T-cell (primary cell): ENCODE results near the gene LAPTM4A. TPM values are rescaled to one million over a fixed set of nuclear protein-coding genes. Genes with fewer than 3 reads are reported as not detected.
A peak's percentile ranks its signal among the peaks of the same experiment; 100 is the strongest.

Experiments
- ATAC-seq, 4 experiments: fragments of 200-7000 bp in 3 of 4; fragments of 150-1000 bp in 1 of 4; cut with Tn5 transposase; replicated peaks in 1 of 4; 1 replicate in 3 of 4; 2 replicates in 1 of 4; pipeline ENCODE4 v1.10.0; 2021; ENCODE audit warnings: moderate library complexity in 3 of 4, mild to moderate bottlenecking in 2 of 4, moderate number of reproducible peaks in 1 of 4
- CTCF ChIA-PET, 2 donors: fragments of 300-600 bp; sonication (Branson Sonifier 250); formaldehyde crosslinking; loops; one replicate each; lab custom pipeline; 2022; ENCODE audit warnings: antibody characterized with exemption in 2 of 2; lab: Charles Lee
- POLR2A ChIA-PET, 2 donors: fragments of 300-600 bp; sonication (Branson Sonifier 250); formaldehyde crosslinking; loops; one replicate each; lab custom pipeline; 2022; ENCODE audit warnings: antibody characterized with exemption in 2 of 2; lab: Charles Lee
- DNase-seq, 35 experiments: peaks; one replicate each; pipeline versions ENCODE4 v3.0.0 to v3.0.0-alpha.2; 2013 to 2023
- H3K27ac ChIP-seq: one replicate; pipeline ENCODE4 v1.5.1; 2013; ENCODE audit warnings: low read length
- H3K27me3 ChIP-seq, 2 experiments: replicated peaks in 1 of 2; 1 replicate in 1 of 2; 2 replicates in 1 of 2; pipeline versions ENCODE4 v1.6.1 to v1.7.0; 2013; ENCODE audit warnings: low read length in 1 of 2, mixed read lengths in 1 of 2; ENCODE audit not compliant: control insufficient read depth in 2 of 2, insufficient read depth in 2 of 2; ENCODE audit errors: extremely low read depth in 1 of 2
- H3K36me3 ChIP-seq, 2 donors: 1 replicate in 1 of 2; 2 replicates in 1 of 2; pipeline versions ENCODE4 v1.6.1 to v1.7.0; 2013; ENCODE audit warnings: low read length in 1 of 2; ENCODE audit not compliant: control insufficient read depth in 2 of 2, insufficient read depth in 1 of 2; ENCODE audit errors: extremely low read depth in 1 of 2
- H3K4me1 ChIP-seq, 2 experiments: 1 replicate in 1 of 2; 2 replicates in 1 of 2; pipeline versions ENCODE4 v1.6.1 to v1.7.0; 2013; ENCODE audit warnings: low read length in 2 of 2, mixed read lengths in 1 of 2; ENCODE audit not compliant: insufficient read depth in 2 of 2, control insufficient read depth in 1 of 2; ENCODE audit errors: extremely low read depth in 1 of 2
- H3K4me3 ChIP-seq, 2 donors: 1 replicate in 1 of 2; 2 replicates in 1 of 2; pipeline versions ENCODE4 v1.5.1 to v1.7.0; 2013; ENCODE audit warnings: mild to moderate bottlenecking in 2 of 2, low read length in 1 of 2, moderate library complexity in 1 of 2; ENCODE audit not compliant: control insufficient read depth in 1 of 2; ENCODE audit errors: extremely low read depth in 1 of 2
- H3K9me3 ChIP-seq: 2 replicates; pipeline ENCODE4 v1.7.0; 2013
- H3K27ac Mint-ChIP-seq, 2 donors: one replicate each; pipeline ENCODE4 v1.8.0; 2020 to 2021; ENCODE audit warnings: mild to moderate bottlenecking in 2 of 2, mixed read lengths in 2 of 2
- H3K27me3 Mint-ChIP-seq, 2 donors: one replicate each; pipeline ENCODE4 v1.8.0; 2021 to 2022; ENCODE audit warnings: mixed read lengths in 2 of 2
- H3K36me3 Mint-ChIP-seq: one replicate; pipeline ENCODE4 v1.8.0; 2021; ENCODE audit warnings: mixed read lengths
- H3K4me1 Mint-ChIP-seq, 3 donors: one replicate each; pipeline ENCODE4 v1.8.0; 2020 to 2022; ENCODE audit warnings: mixed read lengths in 3 of 3, mild to moderate bottlenecking in 1 of 3
- H3K4me3 Mint-ChIP-seq, 3 donors: one replicate each; pipeline ENCODE4 v1.8.0; 2020 to 2022; ENCODE audit warnings: mild to moderate bottlenecking in 3 of 3, mixed read lengths in 3 of 3, moderate library complexity in 3 of 3
- H3K9me3 Mint-ChIP-seq, 3 donors: one replicate each; pipeline ENCODE4 v1.8.0; 2020 to 2022; ENCODE audit warnings: mixed read lengths in 3 of 3
- WGBS: methylation state at CpG from one replicate; pipeline ENCODE4 v1.1.5; 2013; ENCODE audit warnings: missing lambda C conversion rate; ENCODE audit not compliant: insufficient coverage; 5-methylcytosine and 5-hydroxymethylcytosine counted together
- total RNA-seq, 35 experiments: library from RNA in 6 of 35; stranded (reverse) in 6 of 35; fragments of 120-200 nt in 1 of 35; gene quantifications; one replicate each; pipeline versions ENCODE4 v1.2.1 to v1.2.4 and lab custom pipeline; 2013 to 2026

The LAPTM4A gene
- 10 to 100 TPM; 35.3 to 41.1 (median 38.1) TPM for total RNA-seq
- 23.6 TPM for total RNA-seq (2013)
- total RNA-seq (lab: John Stamatoyannopoulos, UW), result 16.0 to 68.2 (median 27.8) reads per million in 29 experiments

DNA sequence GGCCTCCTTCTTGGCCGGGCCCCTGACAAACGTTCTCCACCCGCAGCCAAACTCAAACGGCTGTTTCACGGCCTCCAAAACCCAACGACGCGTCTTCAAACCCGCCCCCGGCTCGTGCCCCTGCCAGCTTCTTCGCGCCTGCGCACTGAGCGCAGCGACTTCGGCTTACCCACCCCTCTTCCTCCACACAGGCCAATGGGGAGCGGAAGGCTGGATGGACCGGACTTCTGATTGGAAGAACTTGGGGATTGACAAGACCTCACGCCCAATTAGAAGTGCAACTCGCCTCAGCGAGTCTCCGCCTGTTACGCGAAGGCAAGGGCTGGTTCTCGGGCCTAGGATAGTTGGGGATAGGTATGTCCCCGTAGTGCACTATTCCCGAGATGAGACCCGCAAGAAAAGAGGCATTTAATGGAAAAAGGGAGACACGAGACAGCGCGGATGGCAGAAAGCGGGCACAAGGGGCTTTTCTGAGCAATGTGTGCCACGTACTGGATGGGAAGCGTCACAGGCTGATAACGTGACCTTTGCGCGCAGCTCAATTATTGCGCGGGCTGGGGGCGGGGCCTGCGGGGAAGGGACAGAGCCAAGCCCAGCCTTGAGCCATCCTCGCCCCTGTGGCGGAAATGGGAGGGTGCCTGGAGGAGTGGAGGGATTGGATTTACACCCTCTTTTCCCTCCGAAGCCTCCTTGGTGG is at the start of gene LAPTM4A:
Gene LAPTM4A (minus strand): TSS at position 97 of the 697 bp plus-strand sequence. CDS start 108 bp downstream, outside the sequence.
- H3K4me1 ChIP-seq, result peaks cover 18 to 22% of the 10 kb centered on the region in 2 experiments
- H3K36me3 Mint-ChIP-seq, result no peaks in the 10 kb centered on the region
- ATAC-seq, result peak; percentile 94 to 97 (median 96)

DNA sequence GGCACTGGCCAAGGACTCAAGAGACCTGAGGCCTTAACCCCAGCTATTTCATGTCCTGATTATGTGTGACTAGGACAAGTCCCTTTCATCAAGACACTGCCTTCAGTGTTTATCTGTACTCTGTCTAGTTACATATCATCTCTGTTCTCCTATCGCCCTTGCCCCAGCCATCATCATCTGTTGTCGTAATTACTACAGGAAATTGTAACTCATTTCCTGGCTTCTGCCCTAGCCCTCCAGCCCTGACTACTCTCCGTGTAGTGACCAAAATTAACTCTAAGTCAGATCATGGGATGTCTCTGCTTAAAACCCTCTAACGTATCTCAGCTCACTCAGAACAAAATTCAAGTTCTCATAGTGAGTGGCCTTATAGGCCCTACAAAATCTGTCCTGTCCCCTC is 49.3 kb upstream of the LAPTM4A start:
- 89% methylated on average over 4 of the region's 4 CpGs for WGBS
- Mint-ChIP-seq H3K4me3 (no peak overlapping the region), H3K27me3 (peaks cover 6 to 30% of the 10 kb centered on the region in 2 donors), H3K36me3 (peaks cover 4% of the 10 kb centered on the region), H3K27ac (no peak overlapping the region), H3K4me1 (no peaks in the 10 kb centered on the region), H3K9me3 (peaks cover 0 to 10% (median 0%) of the 10 kb centered on the region in 3 donors)
- ATAC-seq (no peak), DNase-seq (no peak)
- POLR2A ChIA-PET, result no interaction called here
- Histone ChIP-seq H3K27ac (no peak overlapping the region), H3K27me3 (peaks cover 0 to 28% of the 10 kb centered on the region in 2 experiments), H3K9me3 (no peaks in the 10 kb centered on the region), H3K36me3 (no peaks in the 10 kb centered on the region), H3K4me1 (peaks cover 0 to 3% of the 10 kb centered on the region in 2 experiments), H3K4me3 (no peak overlapping the region)
- CTCF ChIA-PET, result interaction anchor here in 1 of 2 donors (1.6 kb wide), 1 partner anchor 85 kb away, joined by 7 read pairs; no protein-coding TSS in a partner anchor

More for the DNA sequence above, at the start of gene LAPTM4A:
- 0% methylated on average over 30 of the region's 45 CpGs for WGBS
- Mint-ChIP-seq H3K4me3 (no peak within 1 kb of the TSS), H3K4me1 (peaks cover 31 to 36% (median 32%) of the 10 kb centered on the region in 3 donors), H3K27me3 (peaks cover 12 to 19% of the 10 kb centered on the region in 2 donors), H3K27ac (no peak within 1 kb of the TSS), H3K9me3 (no peaks in the 10 kb centered on the region)
- peaks cover 2 to 11% of the 10 kb centered on the region in 2 experiments for H3K27me3 ChIP-seq
- H3K4me3 ChIP-seq, result peak within 1 kb of the TSS; percentile 78 to 85
- H3K9me3 ChIP-seq, result no peaks in the 10 kb centered on the region
- ChIA-PET CTCF (interaction anchor here in 1 of 2 donors (1.1 to 2.6 kb wide), 3 partner anchors 36 to 1490 kb away, joined by 3 to 10 read pairs (median 4); no protein-coding TSS in a partner anchor), POLR2A (interaction anchor here in 1 of 2 donors (0.6 to 1.6 kb wide), 3 partner anchors 10 to 64 kb away, joined by 4 to 8 read pairs (median 4); no protein-coding TSS in a partner anchor)
- H3K27ac ChIP-seq, result peak within 1 kb of the TSS; percentile 98
- peak; percentile 90 to 99 (median 98) for DNase-seq
- no peaks in the 10 kb centered on the region for H3K36me3 ChIP-seq

DNA sequence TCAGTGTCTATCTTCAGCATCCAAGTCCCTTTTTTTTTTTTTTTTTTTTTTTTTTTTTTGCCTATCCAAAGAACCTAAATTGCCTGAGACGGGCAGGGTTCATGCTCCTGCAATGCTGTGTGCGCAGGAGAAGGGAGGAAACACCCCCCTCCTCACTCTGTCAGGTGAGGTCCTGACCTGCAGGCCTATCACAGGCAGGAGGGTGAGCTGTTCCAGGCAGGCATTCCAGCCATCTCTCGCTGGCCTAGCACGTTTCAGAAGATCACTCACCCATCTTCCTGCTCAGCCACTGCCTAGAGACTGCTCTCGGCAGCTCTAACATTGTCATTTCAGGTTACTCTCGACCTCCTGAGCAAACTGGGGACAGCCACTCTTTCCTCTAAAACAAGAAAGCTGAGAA is 48.4 kb upstream of the LAPTM4A start:
- Histone ChIP-seq H3K4me1 (peaks cover 0 to 3% of the 10 kb centered on the region in 2 experiments), H3K27ac (no peak overlapping the region), H3K9me3 (no peaks in the 10 kb centered on the region), H3K27me3 (peaks cover 0 to 22% of the 10 kb centered on the region in 2 experiments), H3K4me3 (no peak overlapping the region), H3K36me3 (no peaks in the 10 kb centered on the region)
- peaks cover 4% of the 10 kb centered on the region for H3K36me3 Mint-ChIP-seq
- CTCF ChIA-PET, result interaction anchor here (0.7 to 1.7 kb wide), 4 partner anchors 52 to 1356 kb away, joined by 3 to 10 read pairs (median 8); no protein-coding TSS in a partner anchor
- H3K27me3 Mint-ChIP-seq, result peaks cover 3 to 26% of the 10 kb centered on the region in 2 donors
- H3K4me1 Mint-ChIP-seq, result no peaks in the 10 kb centered on the region
- H3K4me3 Mint-ChIP-seq, result no peak overlapping the region
- ATAC-seq (no peak), DNase-seq (no peak)
- no peak overlapping the region for H3K27ac Mint-ChIP-seq
- peaks cover 0 to 10% (median 0%) of the 10 kb centered on the region in 3 donors for H3K9me3 Mint-ChIP-seq
- WGBS, result 86% methylated on average over 5 of the region's 6 CpGs
- POLR2A ChIA-PET, result interaction anchor here in 1 of 2 donors (0.7 kb wide), 1 partner anchor 209 kb away, joined by 14 read pairs; no protein-coding TSS in a partner anchor

DNA sequence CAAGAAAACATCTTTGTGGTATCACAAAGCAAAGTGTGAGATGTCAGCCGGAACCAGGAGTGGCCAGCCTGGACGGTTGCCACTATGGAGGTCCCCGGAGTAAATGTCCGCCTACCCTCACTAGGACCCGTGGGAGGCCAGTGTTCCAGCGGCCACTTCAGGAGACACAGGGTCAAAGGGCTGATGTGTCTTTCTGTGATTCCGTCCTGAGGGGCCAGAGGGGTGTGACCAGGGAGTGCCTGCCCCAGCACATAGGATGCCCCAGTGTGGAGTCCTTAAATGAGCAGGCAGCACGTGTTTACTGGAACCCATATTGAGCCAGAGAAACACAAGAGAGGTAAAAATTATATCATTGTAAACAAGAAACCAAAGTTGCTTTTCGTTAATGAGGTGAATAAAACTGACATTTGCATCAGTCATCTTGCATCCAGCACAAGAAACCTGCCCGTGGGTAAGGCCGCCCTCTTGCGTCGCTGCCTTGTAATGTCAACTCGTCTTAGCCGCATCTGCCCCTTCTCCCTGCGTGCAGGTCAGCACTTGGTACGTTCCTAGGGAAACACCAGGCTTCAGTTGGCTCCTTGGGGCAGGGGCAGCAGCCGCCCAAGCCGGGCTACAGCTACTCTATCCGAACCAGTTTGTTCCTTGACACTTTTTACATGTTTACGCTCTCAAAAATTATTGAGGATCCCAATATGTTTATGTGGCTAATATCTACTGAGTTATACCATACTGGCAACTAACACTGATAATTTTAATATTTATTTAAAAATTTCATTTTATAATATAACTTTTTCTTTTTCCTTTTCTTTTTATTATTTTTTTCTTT is 46.7 kb upstream of the LAPTM4A start:
- H3K27ac ChIP-seq, result no peak overlapping the region
- ATAC-seq, result peak; percentile 84 to 87 (median 86)
- POLR2A ChIA-PET, result interaction anchor here in 1 of 2 donors (0.6 kb wide), 1 partner anchor 11 kb away, joined by 4 read pairs; no protein-coding TSS in a partner anchor
- Mint-ChIP-seq H3K9me3 (peaks cover 0 to 10% (median 0%) of the 10 kb centered on the region in 3 donors), H3K27me3 (peaks cover 5 to 28% of the 10 kb centered on the region in 2 donors), H3K4me3 (no peak overlapping the region), H3K36me3 (peaks cover 4% of the 10 kb centered on the region), H3K4me1 (no peaks in the 10 kb centered on the region), H3K27ac (no peak overlapping the region)
- WGBS, result 29% methylated on average over 15 of the region's 21 CpGs
- peaks cover 0 to 3% of the 10 kb centered on the region in 2 experiments for H3K4me1 ChIP-seq
- CTCF ChIA-PET, result interaction anchor here (0.7 to 1.6 kb wide), 3 partner anchors 83 to 340 kb away, joined by 4 to 11 read pairs (median 6); no protein-coding TSS in a partner anchor
- DNase-seq, result peak; percentile 34 to 84 (median 66)
- H3K9me3 ChIP-seq, result no peaks in the 10 kb centered on the region
- H3K36me3 ChIP-seq, result no peaks in the 10 kb centered on the region
- H3K27me3 ChIP-seq, result peaks cover 0 to 23% of the 10 kb centered on the region in 2 experiments
- H3K4me3 ChIP-seq, result no peak overlapping the region

DNA sequence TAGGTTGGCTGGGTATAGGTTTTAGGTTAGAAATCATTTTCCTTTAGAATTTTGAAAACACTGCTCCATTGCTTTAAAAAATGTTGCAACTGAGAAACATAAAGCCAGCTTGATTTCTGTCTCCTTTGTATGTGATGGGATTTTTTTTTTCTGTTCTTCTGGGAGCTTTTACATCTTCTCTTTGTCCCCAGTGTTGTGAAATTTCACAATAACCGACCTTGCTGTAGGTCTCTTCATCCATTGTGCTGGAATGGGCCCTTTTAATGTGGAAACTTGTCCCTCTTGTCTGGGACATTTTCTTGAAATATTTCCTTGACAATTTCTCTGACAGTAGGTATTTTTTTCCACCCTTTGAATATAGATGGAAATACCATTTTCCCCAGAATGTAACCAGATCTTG is 44.0 kb upstream of the LAPTM4A start:
- WGBS, result no CpG with 5 or more reads among the region's 1 CpG
- POLR2A ChIA-PET, result interaction anchor here in 1 of 2 donors (1.1 kb wide), 1 partner anchor 52 kb away, joined by 3 read pairs; no protein-coding TSS in a partner anchor
- CTCF ChIA-PET, result interaction anchor here (0.7 to 3.1 kb wide), 4 partner anchors 15 to 140 kb away, joined by 3 to 17 read pairs (median 4); no protein-coding TSS in a partner anchor
- H3K9me3 Mint-ChIP-seq, result no peaks in the 10 kb centered on the region
- Histone ChIP-seq H3K36me3 (no peaks in the 10 kb centered on the region), H3K27me3 (peaks cover 0 to 31% of the 10 kb centered on the region in 2 experiments), H3K4me1 (peaks cover 0 to 3% of the 10 kb centered on the region in 2 experiments), H3K9me3 (no peaks in the 10 kb centered on the region), H3K4me3 (no peak overlapping the region), H3K27ac (no peak overlapping the region)
- DNase-seq, result no peak
- peaks cover 16 to 37% of the 10 kb centered on the region in 2 donors for H3K27me3 Mint-ChIP-seq
- no peaks in the 10 kb centered on the region for H3K4me1 Mint-ChIP-seq
- no peak overlapping the region for H3K4me3 Mint-ChIP-seq
- H3K36me3 Mint-ChIP-seq, result no peaks in the 10 kb centered on the region
- no peak for ATAC-seq
- no peak overlapping the region for H3K27ac Mint-ChIP-seq
